NCI-H1092 (cell line): ENCODE results near the gene CAV2.

Experiments
- DNase-seq: peaks from one replicate; lab custom pipeline; 2025; lab: John Stamatoyannopoulos, UW

CAV2 gene

GRCh38 chr7:116547347-116547746 lies 47.8 kb downstream of the CAV2 start:
- no peak for DNase-seq

DNA sequence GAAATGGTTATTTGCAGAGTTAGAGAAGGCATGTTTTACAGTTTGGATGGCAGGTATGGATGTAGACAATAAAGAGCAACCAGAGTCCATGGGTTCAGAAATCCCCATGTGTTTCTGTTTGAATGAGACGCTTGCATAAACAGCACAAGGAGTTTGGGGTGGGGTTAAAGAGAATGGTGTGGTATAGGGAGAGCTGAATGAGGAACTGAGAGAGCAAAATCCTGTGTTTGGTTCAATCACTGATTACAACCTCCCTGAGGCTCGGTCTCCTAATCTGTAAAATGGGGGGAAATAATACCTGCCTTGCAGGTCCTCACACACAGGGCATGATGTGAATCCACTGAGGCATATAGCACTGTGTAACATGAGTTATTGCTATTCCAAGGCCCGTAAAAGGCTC lies 49.0 kb downstream of the CAV2 start:
- DNase-seq, result no peak

DNA sequence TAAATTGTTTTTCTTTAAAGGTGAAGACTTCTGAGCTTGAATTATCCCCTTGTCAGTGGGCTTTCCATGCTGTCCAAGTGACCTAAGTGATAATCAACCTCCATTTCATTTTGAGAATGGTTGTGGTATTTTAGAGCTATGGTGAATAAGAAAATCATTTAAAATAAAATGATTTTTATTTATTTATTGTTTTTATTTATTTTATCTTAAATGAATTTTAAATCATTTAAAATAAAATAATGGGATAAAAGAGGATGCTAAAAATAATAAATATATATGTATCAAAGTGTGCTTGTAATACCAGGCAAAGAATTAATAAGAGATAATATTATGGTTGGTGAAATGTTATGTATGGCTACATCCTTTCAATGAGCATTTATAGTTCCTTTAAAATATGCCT lies 49.8 kb downstream of the CAV2 start:
- no peak for DNase-seq

GRCh38 chr7:116551692-116552091 lies 52.2 kb downstream of the CAV2 start:
- no peak for DNase-seq

- DNase-seq, result no peak
These were observed 53.1 kb downstream of the CAV2 start for GRCh38 chr7:116552602-116553001.

DNA sequence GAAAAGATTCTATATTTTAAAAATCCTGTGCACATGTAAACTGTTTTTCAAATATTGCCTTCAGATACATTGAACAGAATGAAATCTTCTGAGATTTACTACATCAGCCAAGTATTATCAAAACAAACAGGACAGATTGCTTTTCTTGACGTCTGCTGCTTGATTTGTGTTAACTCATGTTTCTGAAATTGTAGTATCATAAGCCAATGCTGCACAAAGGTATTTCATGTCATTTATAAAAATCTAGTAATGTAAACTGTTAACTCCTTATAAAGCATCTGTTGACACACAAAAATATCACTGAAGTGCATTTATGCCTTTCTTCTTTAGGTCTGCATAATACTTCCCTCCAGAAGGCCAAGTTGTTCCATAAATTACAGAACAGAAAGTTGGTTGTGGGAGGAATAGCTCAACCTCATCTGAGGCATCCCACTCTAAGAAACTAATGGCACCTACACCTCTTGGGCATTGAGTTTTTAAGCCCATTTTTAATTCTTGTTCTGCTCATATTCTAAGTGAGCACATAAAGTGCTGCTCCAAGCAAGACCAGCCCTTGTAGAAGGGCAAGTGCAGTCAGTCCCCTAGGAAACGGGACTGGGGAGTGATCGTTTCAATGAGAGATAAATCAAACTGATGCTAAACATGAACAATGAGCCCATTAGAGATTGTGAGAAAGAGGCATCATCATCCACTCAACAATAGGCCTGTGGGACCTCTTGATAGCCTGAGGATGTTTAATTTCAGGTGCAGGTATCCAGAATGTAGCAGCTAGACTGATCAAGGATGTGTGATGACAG lies 53.8 kb downstream of the CAV2 start:
- DNase-seq, result no peak

GRCh38 chr7:116554436-116554835 lies 54.9 kb downstream of the CAV2 start:
- DNase-seq, result peak; percentile 7

- DNase-seq, result no peak
These were observed 55.4 kb downstream of the CAV2 start for GRCh38 chr7:116554911-116555310.

DNA sequence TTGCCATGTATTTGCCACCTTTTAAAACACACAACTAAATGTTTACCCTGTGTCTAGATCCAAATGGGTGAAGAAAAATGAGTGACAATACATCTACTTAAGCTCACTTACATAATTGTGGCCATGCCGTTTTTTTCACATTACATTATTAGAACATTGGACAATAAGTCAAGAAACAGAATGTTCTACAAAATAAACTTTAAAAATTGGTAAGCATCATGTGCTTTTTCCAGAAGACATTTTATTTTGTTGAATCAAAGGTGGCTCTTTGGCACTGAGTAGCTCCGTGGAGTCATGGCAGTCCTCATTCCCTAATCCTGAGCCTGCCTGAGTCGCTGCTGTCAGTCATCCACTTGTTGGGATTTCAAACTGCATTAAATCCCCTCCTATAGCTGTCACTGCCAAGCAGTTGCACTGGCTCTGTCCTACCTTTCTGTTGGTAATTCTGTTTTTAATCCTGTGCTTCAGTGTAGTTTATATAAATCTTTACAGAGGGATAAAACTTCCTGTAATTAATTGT lies 57.6 kb downstream of the CAV2 start:
- DNase-seq, result no peak

- no peak for DNase-seq
These were observed 58.4 kb downstream of the CAV2 start for GRCh38 chr7:116557901-116558300.
